ENCODE results near the gene GRID2. TPM values are rescaled to one million over a fixed set of nuclear protein-coding genes. Genes with fewer than 3 reads are reported as not detected.

GRID2 gene
- total and polyA plus RNA-seq, 8 donors = 0.14 to 0.36 (median 0.22) TPM

DNA sequence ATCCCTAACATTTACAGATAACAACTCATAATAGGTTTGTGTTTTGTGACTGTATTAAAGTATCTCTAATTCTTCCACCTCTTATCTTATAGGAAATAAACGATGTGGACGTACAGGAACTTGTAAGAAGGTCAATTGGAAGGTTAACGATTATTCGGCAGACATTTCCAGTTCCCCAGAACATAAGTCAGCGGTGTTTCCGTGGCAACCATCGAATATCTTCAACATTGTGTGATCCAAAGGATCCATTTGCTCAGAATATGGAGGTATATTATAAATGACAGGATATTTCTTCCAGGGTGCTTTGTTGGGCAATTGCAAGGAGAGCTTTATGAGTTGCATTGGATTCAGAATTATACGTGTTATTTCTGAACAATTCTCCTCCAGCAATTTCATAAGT is 912.9 kb downstream of the GRID2 start:
- TF ChIP-seq CTCF (IDR thresholded peaks at IDR 0.05) = no peak
- intact Hi-C loops (cut with DNase I) = no loop called here
- H3K4me3 ChIP-seq = no peak overlapping the region
- H3K27me3 ChIP-seq = no peaks in the 10 kb centered on the region
- no peak overlapping the region for H3K27ac ChIP-seq
- H3K4me1 ChIP-seq = no peaks in the 10 kb centered on the region
- no peaks in the 10 kb centered on the region for H3K9me3 ChIP-seq
- DNase-seq (no peak), ATAC-seq (no peak)
- no peaks in the 10 kb centered on the region for H3K36me3 ChIP-seq

- no peak for TF ChIP-seq CTCF (IDR thresholded peaks at IDR 0.05)
- intact Hi-C loops (cut with DNase I) = no loop called here
- no peaks in the 10 kb centered on the region for H3K27me3 ChIP-seq
- ATAC-seq (no peak), DNase-seq (no peak)
- H3K9me3 ChIP-seq = no peaks in the 10 kb centered on the region
- no peaks in the 10 kb centered on the region for H3K4me1 ChIP-seq
- H3K27ac ChIP-seq = no peak overlapping the region
- no peaks in the 10 kb centered on the region for H3K36me3 ChIP-seq
- no peak overlapping the region for H3K4me3 ChIP-seq
Measured at GRCh38 chr4:93217431-93217830, 913.7 kb downstream of the GRID2 start.

DNA sequence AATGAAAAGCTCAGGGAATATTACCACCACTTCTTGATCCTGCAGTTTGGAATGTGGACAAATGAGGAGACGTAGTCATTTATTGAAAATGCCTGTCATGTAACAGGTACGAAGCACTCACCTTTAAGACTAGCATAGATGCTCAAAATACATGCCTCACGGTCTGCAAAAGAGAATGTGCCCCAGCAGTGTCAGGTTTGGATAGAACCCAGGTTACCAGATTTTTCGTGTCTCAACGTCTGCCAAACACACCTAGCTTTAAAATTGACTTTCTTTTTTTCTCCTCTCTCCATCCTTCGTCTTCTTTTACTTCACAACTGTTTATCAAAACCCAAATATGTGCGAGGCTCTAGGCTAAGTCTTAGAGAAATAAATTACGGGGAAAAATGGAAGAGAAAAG is 918.0 kb downstream of the GRID2 start:
- Histone ChIP-seq H3K27me3 (no peaks in the 10 kb centered on the region), H3K4me1 (no peaks in the 10 kb centered on the region), H3K4me3 (no peak overlapping the region), H3K36me3 (no peaks in the 10 kb centered on the region), H3K9me3 (no peaks in the 10 kb centered on the region), H3K27ac (no peak overlapping the region)
- DNase-seq (no peak), ATAC-seq (no peak)
- TF ChIP-seq CTCF (IDR thresholded peaks at IDR 0.05) = no peak
- intact Hi-C loops (cut with DNase I) = no loop called here

- no peak overlapping the region for H3K27ac ChIP-seq
- H3K36me3 ChIP-seq = no peaks in the 10 kb centered on the region
Measured at GRCh38 chr4:93228021-93228420, 924.3 kb downstream of the GRID2 start.

GRCh38 chr4:93232883-93233282 is 929.1 kb downstream of the GRID2 start:
- no peaks in the 10 kb centered on the region for H3K4me1 ChIP-seq
- no peaks in the 10 kb centered on the region for H3K27me3 ChIP-seq
- H3K9me3 ChIP-seq = no peaks in the 10 kb centered on the region
- H3K36me3 ChIP-seq = no peaks in the 10 kb centered on the region
- no peak for TF ChIP-seq CTCF (IDR thresholded peaks at IDR 0.05)
- DNase-seq (no peak), ATAC-seq (peak; percentile 27)
- H3K27ac ChIP-seq = no peak overlapping the region
- no peak overlapping the region for H3K4me3 ChIP-seq
- intact Hi-C loops (cut with DNase I) = no loop called here

More at GRCh38 chr4:93228021-93228420, 924.3 kb downstream of the GRID2 start:
- Histone ChIP-seq H3K4me3 (no peak overlapping the region), H3K9me3 (no peaks in the 10 kb centered on the region), H3K4me1 (no peaks in the 10 kb centered on the region), H3K27me3 (no peaks in the 10 kb centered on the region)
- no peak for ATAC-seq
- intact Hi-C loops (cut with DNase I) = no loop called here
- TF ChIP-seq CTCF (IDR thresholded peaks at IDR 0.05) = no peak
- no peak for DNase-seq

All from left lung (tissue), 10 donors.